CD4-positive, alpha-beta T cell treated with Interleukin-4 for 1 hour (primary cell): Measurements from ENCODE around the gene GRIA3.

ENCODE experiments used
- DNase-seq, 2 donors: peaks; one replicate each; pipeline ENCODE4 v3.0.0-alpha.2; 2020 to 2022

The GRIA3 gene

DNA sequence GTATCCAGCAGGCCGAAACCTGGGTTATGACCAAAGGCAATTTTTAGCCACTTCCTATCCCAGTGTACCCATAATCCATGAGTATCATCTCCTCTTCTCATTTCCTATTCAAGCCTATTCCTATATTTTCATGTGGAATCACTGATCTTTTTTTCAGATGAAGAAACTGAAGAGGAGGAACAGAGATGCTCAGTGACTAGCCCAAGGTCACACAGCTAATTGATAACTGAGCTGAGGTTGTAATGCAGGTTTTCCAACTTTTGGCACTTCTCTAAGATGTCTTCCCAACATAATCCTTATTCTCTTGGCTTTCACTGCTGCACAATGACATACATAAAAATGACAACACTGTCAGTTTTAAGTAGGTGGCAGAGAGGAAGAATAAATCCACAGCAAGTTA lies 15.3 kb downstream of the GRIA3 start:
- DNase-seq, result no peak

DNA sequence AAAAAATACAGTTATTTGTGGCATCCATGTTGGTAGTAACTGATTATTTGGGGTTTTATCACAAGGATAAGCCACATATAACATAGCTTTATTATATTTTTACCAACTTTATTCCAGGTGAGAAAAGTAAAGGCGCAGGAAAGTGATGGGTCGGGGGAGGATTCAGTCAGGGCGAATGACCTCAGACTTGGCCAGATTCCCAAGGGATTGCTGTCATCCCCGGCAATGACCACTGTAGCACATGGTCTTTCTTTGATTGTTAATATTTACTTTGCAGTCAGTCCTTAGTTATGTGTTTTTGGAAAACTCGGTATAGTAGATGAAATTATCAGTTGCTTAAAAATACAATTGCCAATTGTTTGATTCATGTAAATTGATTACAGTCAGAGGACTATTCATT lies 17.6 kb downstream of the GRIA3 start:
- no peak for DNase-seq

DNA sequence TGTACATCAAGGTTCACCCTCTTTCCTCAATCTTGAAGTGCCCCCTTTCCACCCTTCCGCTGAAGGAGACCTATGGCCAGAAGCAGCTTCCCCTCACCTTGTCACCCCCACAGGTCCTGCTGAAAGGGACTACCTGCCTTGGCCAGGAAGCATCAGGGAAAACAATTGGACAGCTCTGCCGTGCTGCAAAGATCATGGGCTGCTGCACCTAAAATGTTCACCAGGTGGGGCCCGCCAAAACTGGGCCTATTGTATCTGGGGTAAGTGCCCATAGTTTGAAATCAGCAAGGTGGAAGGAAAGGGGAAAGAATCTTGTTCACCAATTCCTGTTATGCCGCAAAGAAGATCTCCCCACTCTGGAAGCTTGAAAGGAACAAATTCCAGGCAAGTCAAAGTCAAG lies 18.4 kb downstream of the GRIA3 start:
- no peak for DNase-seq

DNA sequence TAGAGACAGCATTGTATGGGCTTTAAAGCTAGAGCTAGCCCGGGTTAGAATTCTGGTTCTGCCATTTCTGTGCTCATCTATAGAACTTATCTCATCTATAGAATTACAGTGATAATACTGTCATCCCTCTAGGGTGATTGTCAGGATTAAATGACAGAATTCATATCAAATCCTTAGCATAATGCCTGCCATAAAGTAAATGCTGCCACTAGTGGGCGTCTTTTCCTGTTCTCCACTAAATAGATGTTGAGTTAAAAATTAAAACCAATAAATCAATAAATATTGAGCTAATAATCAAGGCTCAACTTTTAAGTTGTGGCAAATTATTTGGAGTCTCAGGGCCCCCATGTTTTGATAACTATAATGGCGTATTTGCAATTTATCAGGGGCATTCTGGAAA lies 19.7 kb downstream of the GRIA3 start:
- no peak for DNase-seq

DNA sequence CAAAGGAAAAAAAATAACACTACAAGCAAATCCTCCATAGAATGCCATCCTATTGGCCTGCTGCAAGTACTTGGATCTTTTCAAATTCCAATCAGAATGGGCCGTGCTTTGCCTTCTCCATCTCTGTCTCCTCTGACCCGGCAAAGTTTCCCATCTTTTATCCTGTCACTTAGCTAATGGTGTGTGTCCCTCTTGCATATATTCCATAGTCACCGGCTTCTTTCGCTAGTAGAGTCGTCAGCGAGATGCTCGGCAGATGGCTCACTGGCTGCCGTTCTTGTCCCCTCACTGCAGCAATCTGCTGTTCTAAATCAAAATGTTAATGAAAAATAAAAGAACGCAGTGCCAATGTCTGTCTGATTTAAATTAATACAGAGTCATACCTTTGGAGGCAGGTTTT lies 22.1 kb downstream of the GRIA3 start:
- no peak for DNase-seq

DNA sequence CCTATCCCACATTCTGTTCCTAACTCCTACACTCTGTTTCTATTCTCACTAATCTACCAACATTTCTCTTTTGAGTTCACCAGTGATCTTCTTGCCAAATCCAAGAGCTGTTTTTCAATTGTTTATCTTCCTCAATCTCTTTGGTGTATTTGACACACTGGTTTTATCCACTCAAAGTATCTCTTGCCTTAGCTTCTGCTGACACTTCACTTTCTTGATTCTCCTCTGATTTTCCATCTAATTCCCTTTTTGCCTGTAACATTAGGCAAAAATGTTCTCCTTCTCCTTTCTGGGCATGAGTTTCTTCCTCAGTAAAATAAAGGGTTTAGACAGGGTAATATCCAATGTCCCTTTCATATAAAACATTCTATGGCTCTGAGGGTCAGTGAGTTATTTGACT lies 26.2 kb downstream of the GRIA3 start:
- no peak for DNase-seq

DNA sequence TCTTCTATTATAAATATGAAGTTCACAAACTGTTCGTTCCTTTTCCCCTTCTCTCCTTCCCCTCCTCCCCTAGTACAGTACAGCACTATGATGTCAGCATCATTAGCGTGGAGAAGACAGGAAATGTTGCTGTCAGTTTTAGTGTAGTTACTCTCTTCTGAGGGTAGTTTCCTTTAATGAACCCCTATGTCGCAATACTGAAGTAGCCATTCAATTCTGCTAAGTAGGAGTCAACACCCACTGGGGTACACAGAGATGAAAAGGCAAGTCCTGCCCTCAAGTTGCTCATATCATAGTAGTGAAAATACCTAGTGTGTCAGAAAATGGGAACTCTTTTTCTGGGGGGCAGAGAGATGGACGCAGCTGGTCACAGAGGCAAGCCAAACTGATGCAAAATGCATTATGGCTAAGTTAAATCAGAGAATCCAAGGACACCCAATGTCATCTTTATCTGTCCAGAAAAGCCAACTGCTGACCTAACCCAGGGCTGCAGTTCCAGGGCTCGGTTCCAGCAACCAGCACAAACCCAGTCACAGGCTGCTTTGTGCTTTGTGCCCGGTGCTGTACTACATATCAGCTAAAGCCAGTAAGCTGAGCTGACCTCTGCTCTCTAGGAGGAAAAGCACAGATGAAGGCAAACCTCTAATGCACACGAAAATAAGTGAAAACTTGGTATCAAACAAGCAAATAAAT lies 31.5 kb downstream of the GRIA3 start:
- no peak for DNase-seq

DNA sequence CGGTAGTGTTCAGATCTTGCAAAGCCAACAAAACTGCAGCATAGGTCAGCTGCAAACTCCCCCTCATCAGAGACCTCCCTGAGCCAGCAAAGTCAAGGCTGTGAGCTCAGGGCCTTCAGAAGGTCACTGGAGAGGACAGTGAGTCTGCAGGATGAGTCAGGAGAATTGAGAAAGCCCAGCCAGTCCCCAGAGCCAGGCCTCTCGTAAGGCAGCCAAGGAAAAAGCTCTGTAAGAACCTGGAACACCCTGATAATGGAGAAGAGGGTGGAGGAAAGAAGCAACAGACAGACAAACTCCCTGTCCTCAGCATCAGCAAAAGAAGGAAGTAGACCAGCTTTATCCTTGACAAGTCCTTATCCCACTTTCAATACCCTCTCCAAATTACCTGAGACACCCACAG lies 33.0 kb downstream of the GRIA3 start:
- DNase-seq, result no peak

DNA sequence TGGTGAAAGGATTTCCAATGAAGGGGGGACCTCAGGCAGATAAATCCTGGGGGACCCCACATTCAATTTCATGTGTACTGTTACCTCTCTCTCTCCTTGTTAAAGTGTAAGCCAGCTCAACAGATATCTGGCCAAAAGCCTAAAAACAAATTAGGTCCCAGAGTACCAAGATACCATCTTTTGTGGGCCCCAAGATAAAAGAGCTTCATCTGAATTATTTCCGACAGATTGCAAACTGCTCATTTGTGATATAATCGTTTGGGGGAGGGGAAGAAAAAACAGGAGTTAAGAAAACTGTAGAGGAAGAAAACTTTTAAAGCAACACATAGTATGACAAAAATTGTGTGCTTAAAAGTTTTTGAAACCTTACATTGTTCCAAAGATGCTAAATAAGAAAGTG lies 33.6 kb downstream of the GRIA3 start:
- no peak for DNase-seq

DNA sequence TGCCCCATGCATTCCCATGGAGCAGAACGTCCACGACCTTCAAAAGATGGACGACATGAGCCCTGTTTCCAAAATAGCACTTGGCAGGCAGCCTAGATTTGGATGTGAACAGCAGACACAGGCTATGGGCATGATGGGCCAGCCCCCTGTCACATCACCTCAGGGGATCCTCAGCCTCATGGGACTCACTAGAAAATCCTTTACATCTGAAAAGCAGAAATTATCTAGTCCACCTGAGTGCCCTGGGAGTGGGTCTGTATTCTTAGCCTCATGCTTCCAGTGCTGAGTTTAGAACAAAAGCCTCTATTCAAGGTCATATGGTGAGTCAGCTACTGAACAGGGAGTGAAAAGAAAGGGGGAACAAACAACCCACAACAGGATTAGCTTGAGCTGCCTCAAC lies 35.8 kb downstream of the GRIA3 start:
- DNase-seq, result no peak

DNA sequence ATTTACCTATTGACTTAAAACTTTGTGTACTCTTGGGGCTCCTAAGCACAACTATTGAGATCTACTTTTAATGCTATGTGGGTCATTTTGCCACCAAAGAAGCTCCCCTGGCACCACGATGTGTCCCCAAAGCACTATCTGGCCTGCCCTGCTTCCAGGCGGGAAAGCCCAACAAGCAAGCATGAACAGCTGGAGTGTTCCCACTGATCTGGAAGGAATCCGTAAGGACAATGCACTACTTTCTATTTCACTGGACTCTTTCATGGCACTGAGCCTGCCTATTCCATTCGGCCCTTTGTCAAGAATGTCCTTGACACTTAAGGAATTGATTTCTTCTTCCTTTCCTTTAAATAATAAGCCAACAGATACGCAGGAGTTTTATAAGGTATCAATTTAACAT lies 38.8 kb downstream of the GRIA3 start:
- DNase-seq, result no peak

DNA sequence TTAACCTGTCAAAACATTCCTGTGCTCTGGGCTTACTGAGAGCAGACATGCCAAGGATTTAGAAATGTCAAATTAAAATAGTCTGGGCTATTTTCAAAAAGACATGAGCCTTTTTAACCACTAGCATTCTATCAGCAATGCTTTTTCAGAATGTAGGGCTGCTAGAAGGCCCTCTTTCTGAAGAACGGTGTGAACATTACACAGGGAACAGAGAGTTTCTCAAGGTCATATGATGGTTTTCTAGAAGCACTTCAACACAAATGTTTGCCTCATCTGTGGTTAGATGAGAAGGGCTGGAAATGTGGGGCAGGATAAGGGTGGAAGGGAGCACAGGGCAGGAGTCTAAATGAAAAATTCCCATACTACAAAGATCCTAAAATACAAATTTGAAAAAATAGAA lies 39.3 kb downstream of the GRIA3 start:
- no peak for DNase-seq

DNA sequence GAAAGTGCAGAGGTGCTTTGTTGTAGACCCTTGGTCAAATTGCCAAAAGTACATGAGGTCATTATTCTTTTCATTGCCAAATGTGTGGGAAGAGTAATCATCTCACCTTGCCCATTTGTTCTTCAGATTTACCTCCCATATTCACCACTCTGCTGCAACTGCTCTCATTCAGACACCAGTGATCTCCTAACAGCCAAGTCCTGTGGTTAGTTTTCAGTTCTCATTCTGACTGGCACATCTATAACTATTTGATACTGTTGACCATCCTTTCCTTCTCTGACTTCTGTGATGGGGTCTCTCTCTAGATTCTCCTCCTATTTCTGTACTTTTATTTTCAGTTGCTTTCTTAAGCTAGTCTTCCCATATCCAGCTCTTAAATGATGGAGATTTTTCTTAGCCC lies 39.8 kb downstream of the GRIA3 start:
- no peak for DNase-seq

DNA sequence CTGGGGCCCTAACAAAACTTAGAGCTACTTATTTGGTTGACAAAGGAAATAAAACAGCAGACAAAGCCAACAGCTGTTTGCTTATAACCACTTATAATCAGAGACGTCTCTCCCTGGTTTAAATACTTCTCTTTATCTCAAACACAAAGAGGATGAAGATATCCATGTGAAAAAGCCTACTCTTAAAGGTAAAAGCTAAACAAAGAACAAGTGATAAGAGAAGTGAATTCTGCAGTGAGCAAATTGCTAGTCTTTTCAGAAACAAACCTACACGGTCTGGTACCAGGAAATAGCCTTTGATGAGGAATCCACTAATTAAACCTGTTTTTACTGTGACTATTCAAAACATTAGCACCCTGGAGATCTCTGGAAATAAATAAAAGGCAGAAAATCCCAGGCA lies 46.7 kb downstream of the GRIA3 start:
- DNase-seq, result no peak

DNA sequence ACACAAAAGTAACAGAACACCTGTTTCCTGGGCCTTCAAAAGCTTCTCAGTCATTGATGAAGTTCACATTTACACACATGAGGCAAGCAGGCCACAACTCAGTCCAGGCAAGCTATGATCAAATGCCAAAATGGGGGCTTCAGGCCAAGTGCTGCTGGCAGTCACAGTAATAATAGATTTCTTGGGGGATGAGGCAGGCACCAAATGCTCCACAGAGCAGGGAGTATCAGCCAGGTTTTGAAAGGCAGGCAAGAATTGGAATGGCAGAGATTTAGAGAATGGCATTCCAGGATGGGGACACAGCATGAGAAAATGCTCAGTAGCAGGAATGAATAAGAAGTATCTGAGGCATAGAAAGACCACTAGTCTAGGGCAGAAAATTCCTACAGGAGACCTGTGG lies 52.8 kb downstream of the GRIA3 start:
- no peak for DNase-seq

DNA sequence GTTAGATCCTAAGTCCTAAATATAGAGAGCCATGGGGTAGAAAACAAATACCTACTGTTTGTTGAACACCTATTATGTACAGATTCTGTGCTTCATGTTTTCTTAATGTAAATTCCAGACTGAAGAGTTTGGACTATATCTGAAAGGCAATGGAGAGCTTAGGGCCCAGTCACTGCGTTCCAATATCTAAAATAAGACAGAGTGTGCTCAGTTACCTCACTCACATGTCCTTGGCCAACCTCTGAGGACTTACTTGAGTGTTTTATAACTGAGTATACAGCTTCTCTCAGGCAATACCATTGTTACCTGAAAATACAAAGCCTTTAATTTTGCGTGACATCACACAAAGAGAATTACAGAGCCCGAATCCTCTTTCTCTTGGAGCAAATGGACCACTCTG lies 53.2 kb downstream of the GRIA3 start:
- no peak for DNase-seq

DNA sequence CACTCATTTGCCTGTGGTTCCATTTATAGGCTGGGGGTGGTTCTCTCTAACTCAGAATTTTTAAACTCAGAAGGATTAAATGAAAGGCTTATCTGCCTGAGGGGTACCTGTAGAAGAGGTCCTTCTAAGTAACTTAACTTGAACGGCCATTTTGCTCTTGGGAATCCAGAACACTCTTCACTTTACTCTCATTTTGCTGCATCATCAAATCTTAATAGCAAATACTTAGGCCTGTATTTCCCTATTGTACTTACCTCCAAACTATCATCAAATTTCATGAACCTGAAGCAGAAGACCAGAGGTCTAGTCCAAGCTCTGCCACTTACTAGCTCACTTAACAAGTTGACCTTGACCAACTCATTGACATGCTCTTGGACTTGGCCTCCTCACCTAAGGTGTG lies 70.4 kb downstream of the GRIA3 start:
- no peak for DNase-seq

DNA sequence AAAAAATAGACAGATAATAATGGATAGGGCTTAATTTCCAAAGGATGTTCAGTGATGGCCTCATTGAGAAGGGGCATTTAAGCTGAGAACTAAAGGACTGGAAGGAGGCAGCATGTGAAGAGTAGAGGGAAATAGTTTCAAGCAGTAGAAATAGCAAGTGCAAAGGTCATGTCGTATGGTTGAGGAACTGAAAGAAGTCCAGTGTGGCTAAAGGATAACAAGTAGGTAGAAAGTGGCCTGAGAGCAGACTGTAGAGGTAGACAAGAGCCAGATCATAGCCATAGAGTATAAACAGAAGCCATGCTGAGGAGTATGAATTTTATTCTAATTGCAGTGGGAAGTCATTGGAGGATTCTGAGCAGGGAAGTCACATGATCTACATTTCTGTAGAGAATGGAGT lies 72.3 kb downstream of the GRIA3 start:
- DNase-seq, result no peak

DNA sequence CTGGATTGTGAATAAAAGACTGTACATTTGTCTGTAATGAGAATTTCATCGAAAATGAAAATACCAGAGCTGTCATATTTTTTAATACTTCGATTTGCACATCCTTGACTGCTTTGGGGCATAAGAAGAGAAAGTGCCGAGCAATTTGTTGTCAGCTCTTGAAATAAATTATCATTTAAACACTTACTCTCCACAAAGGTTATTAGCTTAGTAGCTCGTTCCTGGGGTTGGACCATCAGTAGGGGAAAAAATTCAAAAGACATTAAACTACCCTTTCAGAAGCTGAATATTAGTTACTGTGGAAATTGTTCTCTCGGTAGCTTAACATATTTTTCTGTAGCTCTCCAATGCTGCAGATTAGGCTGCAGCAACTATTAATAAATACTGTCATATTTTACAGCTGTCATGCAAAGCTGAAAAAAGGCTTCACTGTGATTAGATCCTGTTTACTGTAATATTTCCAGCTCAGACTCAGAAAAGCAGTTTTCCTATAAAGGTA lies 76.9 kb downstream of the GRIA3 start:
- DNase-seq, result no peak

DNA sequence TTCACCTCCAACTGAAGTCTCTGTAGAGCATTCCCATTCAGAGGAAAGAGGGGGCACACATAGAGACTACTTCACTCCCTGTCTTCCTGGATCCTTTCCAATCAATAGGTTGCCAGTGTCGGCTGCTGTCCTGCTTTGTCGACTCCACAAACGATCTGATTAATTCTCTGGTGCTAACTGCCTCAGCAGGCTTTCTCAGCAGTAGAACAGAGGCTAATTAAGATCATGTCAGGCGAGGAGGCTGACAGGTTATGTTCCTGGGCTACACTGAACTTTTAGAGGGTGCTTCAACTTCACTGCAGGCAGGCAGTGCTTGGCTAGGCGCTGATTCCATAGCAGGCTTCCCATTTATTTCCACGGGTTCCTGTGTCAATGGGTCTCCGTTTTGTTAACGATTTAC lies 79.2 kb downstream of the GRIA3 start:
- DNase-seq, result no peak

DNA sequence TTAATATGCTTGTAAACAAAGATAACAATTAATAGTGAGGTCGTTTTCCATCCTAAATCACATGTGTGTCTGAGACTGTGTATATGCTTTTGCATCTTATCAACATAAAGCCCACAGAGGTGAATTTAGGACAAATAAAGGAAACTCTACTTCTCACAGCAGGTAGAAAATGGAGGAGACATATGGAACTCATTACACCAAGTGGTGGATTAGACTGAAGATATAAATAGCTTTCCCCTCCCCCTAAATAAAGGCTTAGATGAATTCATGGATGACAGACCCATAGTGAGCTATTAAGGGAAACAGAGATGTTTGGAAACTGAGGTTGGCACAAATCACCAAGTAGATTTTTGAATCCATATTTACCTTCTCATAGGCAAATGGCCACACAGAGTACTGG lies 79.7 kb downstream of the GRIA3 start:
- no peak for DNase-seq

DNA sequence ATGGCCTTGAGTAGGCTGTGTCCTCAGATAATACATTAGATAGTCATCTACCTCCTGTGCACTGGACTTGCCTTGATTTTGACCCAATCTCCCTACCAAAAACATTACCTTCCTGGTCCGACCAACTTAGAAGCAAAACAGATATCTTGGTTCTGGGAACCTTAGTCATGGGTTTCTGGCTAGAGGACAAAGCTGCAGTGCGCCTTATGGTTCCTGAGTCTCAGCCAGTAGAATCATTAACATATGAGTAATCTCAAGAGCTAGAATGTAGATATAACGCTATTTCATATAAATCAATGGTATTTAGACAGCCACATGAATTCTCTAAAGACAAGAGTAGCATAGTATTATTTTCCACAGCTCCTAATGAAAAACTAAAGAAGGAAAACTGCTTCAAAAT lies 83.1 kb downstream of the GRIA3 start:
- no peak for DNase-seq

DNA sequence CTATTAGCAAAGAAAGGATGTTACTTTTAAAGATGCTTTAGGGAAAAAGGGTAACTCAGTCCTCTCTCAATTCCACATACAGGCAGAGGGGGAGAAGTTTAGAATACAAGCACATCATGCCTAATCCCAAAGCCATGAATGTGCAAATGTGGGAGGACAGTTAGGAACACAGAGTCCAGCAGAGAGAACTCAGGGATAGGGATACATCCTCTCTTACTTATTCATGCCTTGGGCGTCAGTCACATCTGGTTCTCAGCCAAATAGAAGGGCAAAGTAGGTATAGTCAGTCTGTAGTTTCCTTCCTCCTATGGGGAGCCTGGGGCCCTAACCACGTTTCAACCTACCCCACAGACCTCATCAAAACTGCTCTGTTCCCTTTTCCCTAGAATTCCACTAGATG lies 87.8 kb downstream of the GRIA3 start:
- DNase-seq, result no peak

DNA sequence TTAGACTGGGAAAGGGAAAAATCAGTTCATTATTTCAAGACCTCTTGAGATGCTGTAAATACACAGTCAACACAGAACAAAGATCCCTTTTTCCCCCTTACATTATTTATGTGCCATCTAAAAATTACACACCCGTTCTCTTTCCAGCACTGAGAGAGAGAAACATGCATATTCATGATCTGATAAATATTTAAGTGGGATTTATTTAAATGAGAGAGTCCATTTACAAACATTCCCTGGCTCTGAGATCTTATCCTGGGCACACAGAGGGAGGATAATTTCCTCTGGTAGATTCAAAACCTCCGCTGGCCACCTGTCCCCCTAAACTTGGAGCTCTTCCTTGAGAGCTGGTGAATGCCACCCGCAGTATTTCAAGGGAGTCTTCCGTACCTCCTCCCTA lies 88.6 kb downstream of the GRIA3 start:
- DNase-seq, result no peak

DNA sequence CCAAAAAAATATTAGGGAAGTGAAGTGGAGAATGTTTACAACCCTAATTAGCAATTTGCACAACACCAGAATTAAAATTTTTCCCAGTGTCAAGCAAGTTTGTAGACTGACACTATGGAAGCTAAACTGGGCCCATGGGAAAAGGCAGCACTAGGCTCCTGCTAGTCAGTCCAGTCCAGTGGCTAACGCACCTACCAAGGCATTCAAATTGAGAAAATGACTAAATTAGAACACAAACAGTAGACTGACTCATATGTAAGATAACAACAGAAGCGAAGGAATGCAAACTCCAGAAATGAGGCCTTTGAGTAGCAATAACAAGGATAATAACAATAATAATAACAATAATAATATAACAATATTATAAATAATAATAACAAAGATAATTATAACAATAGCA lies 90.7 kb downstream of the GRIA3 start:
- DNase-seq, result no peak

DNA sequence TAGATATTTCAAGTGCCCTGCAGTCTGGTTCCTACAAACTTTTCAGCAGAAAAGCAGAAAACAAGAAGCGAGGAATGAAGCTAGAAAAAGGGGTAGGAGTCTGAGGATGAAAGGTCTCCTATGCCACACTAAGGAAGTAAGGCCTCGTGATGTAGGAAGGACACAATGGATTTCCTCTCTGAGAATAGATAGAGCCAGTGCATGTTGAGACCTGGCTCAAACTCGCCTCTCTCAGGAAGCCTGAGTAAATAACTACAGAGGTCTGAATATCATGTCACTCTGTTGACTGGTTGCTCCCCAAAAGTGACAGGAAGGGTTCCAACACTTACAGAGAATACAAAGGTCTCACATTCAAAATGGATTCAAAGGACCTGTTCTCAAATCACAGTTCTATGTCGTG lies 93.3 kb downstream of the GRIA3 start:
- DNase-seq, result no peak
